PC-9 (cell line): ENCODE data around the gene CTNNA3. TPM values are rescaled to one million over a fixed set of nuclear protein-coding genes. Genes with fewer than 3 reads are reported as not detected.

Experiments used
- BruUV-seq: library from RNA; stranded (reverse); fragments of 400-500 nt; replicated peaks from 2 replicates; lab custom pipeline; 2021; lab: Mats Ljungman, UMichigan
- CTCF ChIA-PET: fragments of 300-600 bp; sonication (Branson Sonifier 250); formaldehyde crosslinking; loops from one replicate; lab custom pipeline; 2022; ENCODE audit warnings: antibody characterized with exemption; lab: Charles Lee
- POLR2A ChIA-PET: fragments of 300-600 bp; sonication (Branson Sonifier 250); formaldehyde crosslinking; loops from one replicate; lab custom pipeline; 2022; ENCODE audit warnings: antibody characterized with exemption; ENCODE audit not compliant: unreplicated experiment; lab: Charles Lee
- DNase-seq, 2 experiments: peaks; one replicate each; pipeline versions ENCODE4 v3.0.0 to v3.0.0-alpha.2; 2015 to 2022; ENCODE audit warnings: mixed read lengths in 1 of 2
- H2AFZ ChIP-seq: fragments of 200-600 bp; sonication (generic); 2 replicates; pipeline ENCODE4 v1.8.1; 2017; ENCODE audit warnings: antibody characterized with exemption
- H3F3A ChIP-seq: fragments of 200-600 bp; sonication (generic); 2 replicates; pipeline ENCODE4 v1.8.1; 2017; ENCODE audit warnings: antibody characterized with exemption, mild to moderate bottlenecking, low read depth; ENCODE audit not compliant: insufficient read depth
- H3K27ac ChIP-seq: fragments of 200-600 bp; sonication (generic); 2 replicates; pipeline ENCODE4 v1.6.1; 2016; ENCODE audit warnings: mixed run types
- H3K27me3 ChIP-seq: fragments of 200-600 bp; sonication (generic); 2 replicates; pipeline ENCODE4 v1.6.1; 2016; ENCODE audit warnings: low read depth, mixed run types; ENCODE audit not compliant: insufficient read depth
- H3K36me3 ChIP-seq: fragments of 200-600 bp; sonication (generic); 2 replicates; pipeline ENCODE4 v1.6.1; 2016; ENCODE audit warnings: low read depth, mixed run types
- H3K4me1 ChIP-seq: fragments of 200-600 bp; sonication (generic); replicated peaks from 2 replicates; pipeline ENCODE4 v1.6.1; 2016; ENCODE audit warnings: mixed run types; ENCODE audit not compliant: insufficient read depth
- H3K4me2 ChIP-seq: fragments of 200-600 bp; sonication (generic); 2 replicates; pipeline ENCODE4 v1.6.1; 2017; ENCODE audit warnings: mixed run types
- H3K4me3 ChIP-seq: fragments of 200-600 bp; sonication (generic); 2 replicates; pipeline ENCODE4 v1.6.1; 2016; ENCODE audit warnings: mixed run types
- H3K79me2 ChIP-seq: fragments of 200-600 bp; sonication (generic); 2 replicates; pipeline ENCODE4 v1.6.1; 2017; ENCODE audit warnings: low read depth, mixed run types
- H3K9me2 ChIP-seq: fragments of 200-600 bp; sonication (generic); 2 replicates; pipeline ENCODE4 v1.8.1; 2017; ENCODE audit warnings: mild to moderate bottlenecking; ENCODE audit not compliant: insufficient read depth
- H3K9me3 ChIP-seq: fragments of 200-600 bp; sonication (generic); 2 replicates; pipeline ENCODE4 v1.8.1; 2016; ENCODE audit warnings: low read depth; ENCODE audit not compliant: insufficient read depth
- H4K20me1 ChIP-seq: fragments of 200-600 bp; sonication (generic); 2 replicates; pipeline ENCODE4 v1.8.1; 2017; ENCODE audit not compliant: insufficient read depth
- EZH2 ChIP-seq: fragments of 200-600 bp; sonication (generic); IDR thresholded peaks from 2 replicates; pipeline ENCODE4 v1.8.0; 2017; ENCODE audit warnings: antibody characterized with exemption, low read depth
- intact Hi-C: fragments of 100-400 bp; cut with micrococcal nuclease; formaldehyde crosslinking; loops from one replicate; pipeline ENCODE4 v1.10.0; 2022; ENCODE audit not compliant: unreplicated experiment
- total RNA-seq: library from RNA; stranded (reverse); gene quantifications from 2 replicates; pipeline ENCODE4 v1.2.3, GENCODE V29; 2021
- TF ChIP-seq, protein P1 (sequence below): fragments of 200-600 bp; sonication (generic); conservative IDR thresholded peaks from 2 replicates; pipeline ENCODE4 v1.6.1; 2017; ENCODE audit warnings: mixed run types, antibody characterized with exemption, mild to moderate bottlenecking, moderate library complexity

The CTNNA3 gene
- total RNA-seq, 1 experiment from 2014 or later, result not detected

DNA sequence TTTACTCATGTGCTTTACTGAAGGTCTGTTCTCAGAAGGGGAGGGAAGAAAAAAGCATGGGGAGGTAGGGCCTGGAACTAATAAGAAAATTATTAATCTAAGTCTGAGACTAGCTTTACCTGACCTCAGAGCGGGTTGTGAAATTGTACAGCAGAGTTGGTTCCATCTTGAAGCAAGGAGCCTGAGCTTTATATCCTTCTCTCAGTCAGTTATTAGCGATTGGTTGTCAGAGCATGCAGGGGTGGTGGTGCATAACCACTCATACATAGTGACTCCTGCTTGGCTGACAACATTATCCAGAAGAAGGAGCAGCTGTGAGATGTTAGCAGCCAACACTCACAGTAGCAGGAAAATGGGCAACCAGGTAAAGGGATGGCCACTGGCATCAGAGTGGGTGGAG lies 1746.5 kb downstream of the CTNNA3 start:
- Histone ChIP-seq H3K9me3 (no peaks in the 10 kb centered on the region; the same call in 1 of the 2 replicates), H2AFZ (no peak overlapping the region), H3K9me2 (no peaks in the 10 kb centered on the region), H3K4me2 (no peak overlapping the region), H3K4me1 (0 out of 2 replicates have a peak, but pooled peaks cover 5% of the 10 kb centered on the region), H3K79me2 (no peaks in the 10 kb centered on the region), H3K36me3 (no peaks in the 10 kb centered on the region), H3K27me3 (no peaks in the 10 kb centered on the region), H3K27ac (no peak overlapping the region), H3F3A (no peaks in the 10 kb centered on the region), H4K20me1 (no peaks in the 10 kb centered on the region), H3K4me3 (no peak overlapping the region)
- intact Hi-C loops, result no loop called here
- no TSS peak for BruUV-seq
- ChIA-PET CTCF (no interaction called here), POLR2A (no interaction called here)
- no peak for DNase-seq
- TF ChIP-seq EZH2, result no peak
- TF ChIP-seq, protein P1, sequence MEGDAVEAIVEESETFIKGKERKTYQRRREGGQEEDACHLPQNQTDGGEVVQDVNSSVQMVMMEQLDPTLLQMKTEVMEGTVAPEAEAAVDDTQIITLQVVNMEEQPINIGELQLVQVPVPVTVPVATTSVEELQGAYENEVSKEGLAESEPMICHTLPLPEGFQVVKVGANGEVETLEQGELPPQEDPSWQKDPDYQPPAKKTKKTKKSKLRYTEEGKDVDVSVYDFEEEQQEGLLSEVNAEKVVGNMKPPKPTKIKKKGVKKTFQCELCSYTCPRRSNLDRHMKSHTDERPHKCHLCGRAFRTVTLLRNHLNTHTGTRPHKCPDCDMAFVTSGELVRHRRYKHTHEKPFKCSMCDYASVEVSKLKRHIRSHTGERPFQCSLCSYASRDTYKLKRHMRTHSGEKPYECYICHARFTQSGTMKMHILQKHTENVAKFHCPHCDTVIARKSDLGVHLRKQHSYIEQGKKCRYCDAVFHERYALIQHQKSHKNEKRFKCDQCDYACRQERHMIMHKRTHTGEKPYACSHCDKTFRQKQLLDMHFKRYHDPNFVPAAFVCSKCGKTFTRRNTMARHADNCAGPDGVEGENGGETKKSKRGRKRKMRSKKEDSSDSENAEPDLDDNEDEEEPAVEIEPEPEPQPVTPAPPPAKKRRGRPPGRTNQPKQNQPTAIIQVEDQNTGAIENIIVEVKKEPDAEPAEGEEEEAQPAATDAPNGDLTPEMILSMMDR, result no peak

DNA sequence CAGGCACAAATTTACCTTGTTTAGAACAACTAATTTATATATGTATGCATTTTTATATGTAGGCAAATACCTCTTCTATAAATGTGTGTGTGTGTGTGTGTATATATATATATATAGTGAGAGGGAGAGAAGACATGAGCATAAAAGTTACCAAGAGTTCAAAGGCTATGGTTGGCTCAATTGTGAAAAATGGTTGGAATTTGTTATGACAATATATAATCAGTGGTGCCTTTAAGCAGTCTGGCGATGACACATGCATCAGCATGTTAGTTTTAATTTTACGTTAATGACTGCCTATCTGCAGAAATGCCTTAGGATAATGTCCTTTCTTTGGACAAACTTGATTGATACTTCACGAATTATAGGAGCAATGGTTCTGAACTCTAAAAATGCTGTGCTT lies 1750.9 kb downstream of the CTNNA3 start:
- no peaks in the 10 kb centered on the region for H3F3A ChIP-seq
- no peaks in the 10 kb centered on the region for H3K36me3 ChIP-seq
- no peaks in the 10 kb centered on the region for H3K79me2 ChIP-seq
- H3K4me1 ChIP-seq, result 0 out of 2 replicates have a peak, but pooled peaks cover under 1% of the 10 kb centered on the region
- no peak overlapping the region for H3K4me3 ChIP-seq
- ChIA-PET CTCF (no interaction called here), POLR2A (no interaction called here)
- no TSS peak for BruUV-seq
- no peaks in the 10 kb centered on the region for H3K9me3 ChIP-seq
- no peak overlapping the region for H3K4me2 ChIP-seq
- TF ChIP-seq, protein P1, result no peak
- TF ChIP-seq EZH2, result no peak
- no peaks in the 10 kb centered on the region for H3K27me3 ChIP-seq
- H4K20me1 ChIP-seq, result no peaks in the 10 kb centered on the region
- no peaks in the 10 kb centered on the region for H3K9me2 ChIP-seq
- DNase-seq, result no peak
- H3K27ac ChIP-seq, result no peak overlapping the region
- H2AFZ ChIP-seq, result no peak overlapping the region
- intact Hi-C loops, result no loop called here

DNA sequence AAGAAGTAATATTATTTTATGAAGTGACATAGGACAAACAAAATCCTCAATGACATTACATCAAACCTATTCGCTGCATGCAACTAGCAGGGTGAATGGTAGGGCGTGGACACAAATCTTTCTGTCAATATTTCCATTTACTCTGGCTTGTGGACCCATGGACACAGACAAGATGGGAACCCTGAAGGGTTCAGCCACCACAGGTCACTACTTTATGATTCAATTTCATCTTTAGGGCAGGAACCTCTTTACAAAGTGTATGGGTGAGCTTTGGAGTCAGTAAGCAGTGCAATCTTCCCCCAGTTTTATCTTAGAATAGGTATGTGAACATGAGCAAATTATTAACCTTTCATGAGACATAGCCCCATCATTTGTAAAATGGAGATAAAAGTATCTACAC lies 1752.5 kb downstream of the CTNNA3 start:
- H3K4me1 ChIP-seq, result no peaks in the 10 kb centered on the region
- no peak for DNase-seq
- H3K4me3 ChIP-seq, result no peak overlapping the region
- intact Hi-C loops, result no loop called here
- no peaks in the 10 kb centered on the region for H3F3A ChIP-seq
- H2AFZ ChIP-seq, result no peak overlapping the region
- TF ChIP-seq, protein P1, result no peak
- no peak for TF ChIP-seq EZH2
- H4K20me1 ChIP-seq, result no peaks in the 10 kb centered on the region
- no peaks in the 10 kb centered on the region for H3K36me3 ChIP-seq
- no peaks in the 10 kb centered on the region for H3K27me3 ChIP-seq
- H3K4me2 ChIP-seq, result no peak overlapping the region
- ChIA-PET CTCF (no interaction called here), POLR2A (interaction anchor here (0.6 to 0.7 kb wide), 2 partner anchors 19 to 25 kb away, joined by 3 to 4 read pairs; no protein-coding TSS in a partner anchor)
- no TSS peak for BruUV-seq
- H3K9me3 ChIP-seq, result no peaks in the 10 kb centered on the region
- H3K27ac ChIP-seq, result no peak overlapping the region
- no peaks in the 10 kb centered on the region for H3K9me2 ChIP-seq
- no peaks in the 10 kb centered on the region for H3K79me2 ChIP-seq
